Fibroblast of upper back skin (primary cell): Measurements from ENCODE around the gene KCNQ1.

Experiments used
- DNase-seq: peaks from one replicate; pipeline ENCODE4 v3.0.0-alpha.2; 2013

Gene KCNQ1

DNA sequence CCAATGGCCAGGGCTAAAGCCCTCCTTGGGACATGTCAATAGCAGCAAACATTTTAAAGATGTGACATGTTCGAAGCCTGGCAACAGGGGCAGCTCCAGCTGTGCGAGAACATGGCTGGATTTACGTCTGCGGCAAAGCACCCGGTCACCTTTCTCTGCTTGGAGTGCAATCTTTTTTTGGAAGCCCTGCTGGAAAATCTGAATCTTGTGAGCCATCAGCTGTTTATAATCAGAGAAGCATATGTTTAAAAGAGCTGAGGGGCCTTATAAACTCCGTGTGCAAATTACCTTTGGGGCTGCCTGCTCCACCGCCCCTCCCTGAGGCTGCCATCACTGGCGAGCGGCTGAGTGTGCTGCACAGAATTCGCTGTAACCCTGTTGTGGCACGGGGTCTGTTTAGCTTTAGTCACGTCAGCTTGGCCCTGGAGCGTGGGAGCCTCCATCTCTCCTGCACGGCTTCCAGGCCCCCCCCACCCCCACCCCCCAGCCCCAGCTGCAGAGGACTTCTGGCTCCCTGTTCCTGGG is 264.0 kb downstream of the KCNQ1 start:
- peak; percentile 54 for DNase-seq

DNA sequence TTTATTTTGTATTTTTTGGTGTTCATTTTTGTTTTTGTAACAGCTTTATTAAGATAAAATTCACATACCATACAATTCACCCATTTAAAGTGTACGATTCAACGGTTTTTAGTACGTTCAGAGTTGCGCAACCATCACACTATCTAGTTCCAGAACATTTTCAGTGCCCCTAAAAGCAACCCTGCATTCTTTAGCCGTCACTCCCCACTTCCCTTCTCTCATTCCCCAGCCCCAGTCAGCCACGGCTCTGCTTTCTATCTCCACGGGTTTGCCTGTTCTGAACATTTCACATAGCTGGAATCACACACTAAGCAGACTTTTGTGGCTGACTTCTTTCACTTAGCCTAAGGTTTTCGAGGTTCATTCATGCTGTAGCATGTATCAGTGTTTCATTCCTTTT is 264.6 kb downstream of the KCNQ1 start:
- peak; percentile 58 for DNase-seq

DNA sequence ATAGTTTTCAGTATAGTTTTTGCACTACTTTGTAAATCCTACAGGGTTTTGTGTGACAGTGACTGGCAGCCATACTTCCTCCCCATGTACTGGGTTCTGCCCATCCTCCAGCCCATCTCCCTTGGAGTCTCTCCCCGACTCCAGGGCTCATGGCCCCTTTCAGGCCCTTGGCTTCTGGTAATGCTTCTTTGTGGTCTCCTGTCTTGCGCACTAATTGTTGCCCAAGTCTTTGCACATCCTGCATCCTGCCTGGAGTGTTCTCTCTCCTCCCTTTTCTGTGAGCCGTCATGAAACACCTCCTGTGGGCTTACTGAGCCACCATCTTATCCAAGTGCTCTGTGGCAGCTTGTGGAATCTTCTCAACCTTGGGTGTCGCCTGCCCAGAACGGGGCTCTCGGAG is 266.4 kb downstream of the KCNQ1 start:
- no peak for DNase-seq

GRCh38 chr11:2713094-2713493 is 268.3 kb downstream of the KCNQ1 start:
- DNase-seq, result peak; percentile 32

DNA sequence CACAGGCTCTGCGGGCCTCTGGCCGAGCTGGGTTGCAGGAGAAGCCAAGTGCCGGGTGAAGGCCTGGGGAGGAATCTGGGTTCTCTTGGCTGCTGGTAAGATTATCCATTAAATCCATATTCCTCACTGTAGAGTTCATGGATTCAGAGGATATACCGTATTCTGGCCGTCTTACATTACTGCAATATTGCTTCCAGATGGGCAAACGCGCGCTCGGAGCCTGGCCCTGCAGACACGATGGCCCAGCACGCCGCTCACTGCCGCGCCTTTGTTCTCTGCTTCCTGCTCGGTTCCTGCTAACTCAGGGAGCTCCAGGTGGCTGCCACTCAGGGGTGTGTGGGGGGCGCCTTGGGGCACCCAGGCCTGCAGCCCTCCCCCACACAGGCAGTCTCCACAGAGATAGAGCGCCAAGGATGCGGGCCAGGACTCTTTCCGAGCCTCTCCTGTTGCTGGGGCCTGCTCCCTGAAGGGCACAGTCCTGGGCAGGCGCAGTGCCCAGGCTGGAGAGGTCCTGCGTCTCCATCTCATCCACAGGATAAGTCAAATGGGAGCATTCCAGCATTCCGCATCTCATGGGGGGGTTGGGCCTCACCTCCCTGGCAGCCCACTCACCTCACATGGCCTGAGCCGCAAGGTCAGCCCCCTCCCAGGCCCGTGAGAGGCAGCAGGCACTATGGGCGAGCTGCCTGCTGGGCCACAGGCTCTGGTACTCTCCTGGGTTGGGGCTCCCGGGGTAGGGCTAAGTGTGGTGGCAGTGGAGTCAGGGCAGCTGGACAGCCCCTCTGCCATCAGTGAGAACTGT is 269.1 kb downstream of the KCNQ1 start:
- peak; percentile 64 for DNase-seq

DNA sequence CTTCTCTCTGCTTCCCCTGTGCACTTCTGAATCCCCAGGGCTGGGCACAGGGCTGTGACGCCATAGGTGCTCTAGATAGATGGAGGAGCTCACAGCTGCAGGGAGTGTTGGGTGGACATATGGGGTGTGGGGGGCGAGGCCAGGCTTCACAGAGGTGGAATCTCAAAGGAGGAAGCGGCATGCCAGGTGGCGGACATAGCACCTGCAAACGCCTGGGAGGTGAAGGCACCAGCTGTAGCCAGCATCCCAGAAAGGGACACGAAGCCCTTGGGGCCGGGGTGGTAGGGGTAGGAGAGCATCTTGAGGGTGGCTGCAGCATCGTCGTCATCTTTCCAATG is 269.6 kb downstream of the KCNQ1 start:
- no peak for DNase-seq

GRCh38 chr11:2714871-2715270 is 270.1 kb downstream of the KCNQ1 start:
- DNase-seq, result no peak

GRCh38 chr11:2715716-2716350 is 271.0 kb downstream of the KCNQ1 start:
- DNase-seq, result no peak

GRCh38 chr11:2716376-2717095 is 271.7 kb downstream of the KCNQ1 start:
- no peak for DNase-seq

DNA sequence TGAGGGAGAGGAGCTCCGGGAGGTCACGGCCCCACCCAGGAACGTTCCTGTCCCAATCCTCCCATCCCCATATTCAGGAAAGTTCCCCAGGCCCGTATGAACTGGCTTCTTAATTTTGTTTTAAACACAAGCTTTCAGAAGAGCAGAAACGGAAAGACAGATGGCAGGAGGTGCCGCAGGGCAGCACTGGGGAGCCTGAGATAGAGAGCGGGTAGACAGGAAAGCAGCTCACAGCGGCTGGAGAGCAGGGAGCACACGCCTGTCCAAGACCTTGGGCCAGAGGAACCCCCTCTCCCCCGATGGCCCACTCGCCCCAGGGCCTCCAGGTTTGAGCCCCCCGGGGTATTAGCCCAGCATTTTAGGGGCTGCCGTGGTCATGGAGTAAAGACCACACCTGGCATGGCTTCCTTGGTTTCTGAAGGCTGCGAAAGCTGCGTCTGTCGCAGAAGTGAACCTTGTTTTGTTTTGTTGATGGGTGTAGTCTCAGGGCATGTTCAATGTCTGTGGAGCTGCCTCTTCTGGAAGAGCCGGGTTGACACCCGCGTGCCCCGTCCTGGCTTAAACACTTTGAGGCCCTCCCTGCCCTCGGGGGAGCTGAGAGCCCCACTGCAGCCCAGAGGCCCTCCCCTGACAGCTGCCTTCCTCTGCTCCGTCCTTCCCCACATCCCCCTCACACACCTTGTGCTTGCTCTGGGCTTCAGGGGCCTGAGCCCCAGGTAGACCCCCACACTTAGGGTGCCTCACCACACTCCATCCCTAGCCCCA is 272.9 kb downstream of the KCNQ1 start:
- DNase-seq, result no peak

DNA sequence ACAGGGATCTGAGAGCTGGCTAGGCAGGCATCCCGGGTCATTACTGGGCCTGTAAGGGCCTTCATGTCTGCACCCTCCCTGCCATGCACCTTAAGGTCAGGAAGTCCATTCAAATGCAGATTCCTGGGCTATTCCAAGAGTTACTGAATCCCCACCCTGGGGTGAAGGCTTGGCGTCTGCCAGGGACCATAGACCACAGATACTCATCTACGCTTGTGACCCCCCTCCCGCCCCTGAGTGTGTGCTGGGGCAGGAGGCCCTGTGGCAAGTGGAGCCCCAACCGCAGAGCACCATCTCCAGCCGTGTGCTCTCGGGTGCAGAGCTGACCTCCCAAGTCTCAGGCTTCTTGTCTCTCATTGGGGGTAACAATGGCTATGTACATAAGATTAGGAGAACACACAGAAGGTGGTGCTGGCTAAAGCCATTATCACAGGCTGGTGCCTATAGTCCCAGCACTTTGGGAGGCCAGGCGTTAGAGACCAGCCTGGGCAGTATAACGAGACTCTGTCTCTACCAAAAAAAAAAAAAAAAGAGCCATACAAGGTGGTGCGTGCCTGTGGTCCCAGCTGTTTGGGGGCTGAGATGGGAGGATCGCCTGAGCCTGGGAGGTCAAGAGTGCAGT is 274.1 kb downstream of the KCNQ1 start:
- DNase-seq, result no peak

GRCh38 chr11:2719831-2720590 is 275.2 kb downstream of the KCNQ1 start:
- DNase-seq, result no peak

GRCh38 chr11:2721210-2721916 is 276.6 kb downstream of the KCNQ1 start:
- no peak for DNase-seq

DNA sequence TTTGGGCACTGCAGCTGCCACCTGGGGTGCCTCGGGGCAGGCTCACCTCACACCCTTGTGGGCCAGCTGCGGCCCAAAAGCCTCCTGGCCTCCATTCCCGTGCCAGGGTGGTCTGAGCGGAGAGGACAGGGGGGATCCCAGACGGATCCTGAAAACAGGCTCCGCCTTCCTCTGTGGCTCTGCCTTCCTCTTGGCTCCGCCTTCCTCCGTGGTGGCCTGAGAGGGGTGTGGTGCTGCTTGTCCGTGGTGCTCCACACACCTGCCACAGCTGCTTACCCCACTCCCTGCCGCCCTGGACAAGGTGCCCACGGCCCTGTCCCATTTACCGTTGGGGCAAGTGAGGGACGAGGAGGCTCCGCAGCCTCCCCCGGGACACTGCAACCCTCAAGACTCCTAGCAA is 278.1 kb downstream of the KCNQ1 start:
- no peak for DNase-seq

- no peak for DNase-seq
Measured at GRCh38 chr11:2724104-2724503, 279.3 kb downstream of the KCNQ1 start.

- peak; percentile 56 for DNase-seq
Measured at GRCh38 chr11:2724653-2725367, 280.0 kb downstream of the KCNQ1 start.

DNA sequence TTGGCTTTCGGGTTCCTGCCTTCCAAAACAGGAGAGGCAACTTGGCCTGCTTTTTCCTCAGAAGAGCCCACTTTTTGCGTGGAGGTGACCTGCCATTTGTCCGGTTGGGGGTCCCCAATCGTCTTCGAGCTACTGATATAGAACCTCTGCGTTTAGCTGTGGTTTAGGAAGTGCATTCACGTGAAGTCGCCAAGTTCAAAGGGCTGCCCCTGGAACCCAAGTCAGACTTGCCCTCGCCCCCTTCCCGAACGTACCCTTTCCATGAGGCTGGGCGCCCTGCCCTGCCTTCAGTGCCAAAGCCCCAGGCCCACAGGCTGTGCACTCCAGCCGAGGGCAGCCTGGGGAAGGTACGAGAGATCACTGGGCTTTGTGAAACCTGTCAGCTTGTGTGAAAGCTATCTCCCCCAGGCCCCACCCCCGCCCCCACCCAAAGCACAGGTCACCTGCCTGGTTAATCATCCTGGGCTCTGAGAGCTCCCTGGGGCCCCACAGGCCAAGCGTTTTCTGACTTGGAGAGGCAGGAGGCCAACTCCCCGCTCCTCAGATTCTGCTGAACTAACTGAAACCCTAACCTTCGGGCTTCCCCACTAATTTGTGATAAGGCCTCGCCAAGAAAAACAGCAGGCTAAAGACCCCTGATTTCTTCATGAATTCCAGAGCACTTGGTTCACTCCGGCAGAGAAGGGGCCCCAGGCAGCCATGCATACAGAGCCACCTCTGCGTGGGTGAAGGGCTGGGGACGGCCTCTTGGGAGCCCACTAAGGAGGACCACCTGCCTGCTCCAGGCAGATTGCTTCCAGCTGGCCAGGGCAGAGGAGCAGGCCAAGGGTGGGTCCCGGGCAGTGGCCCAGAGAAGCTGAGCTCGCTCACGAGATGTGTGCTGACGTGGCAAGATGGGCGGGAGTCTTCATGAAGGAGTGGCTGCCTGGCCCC is 280.8 kb downstream of the KCNQ1 start:
- peak; percentile 77 for DNase-seq

DNA sequence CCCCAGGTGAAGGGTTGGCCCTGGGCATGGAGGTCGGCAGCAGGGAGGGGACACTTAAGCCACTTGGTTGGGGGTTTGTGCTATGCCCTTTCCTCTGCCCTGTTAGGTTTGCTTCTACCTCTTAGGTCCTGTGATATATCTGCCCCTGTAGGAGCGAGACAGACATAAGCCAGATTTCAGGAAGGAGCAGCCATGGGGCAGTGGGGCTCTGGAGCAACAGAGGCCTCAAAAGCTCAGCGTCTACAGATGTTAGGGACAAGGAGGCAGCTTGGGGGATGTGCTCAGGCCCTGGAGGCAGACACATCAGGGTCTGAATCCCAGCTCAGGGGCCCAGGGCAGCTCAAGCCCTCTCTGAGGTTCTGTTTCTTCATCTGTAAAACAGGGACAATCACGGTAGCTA is 282.2 kb downstream of the KCNQ1 start:
- no peak for DNase-seq

GRCh38 chr11:2728128-2728662 is 283.4 kb downstream of the KCNQ1 start:
- no peak for DNase-seq
